H9 (cell line): ENCODE data around the gene TRPV4. TPM values are rescaled to one million over a fixed set of nuclear protein-coding genes. Genes with fewer than 3 reads are reported as not detected.

Source experiments
- DNase-seq: peaks from one replicate; pipeline ENCODE4 v3.0.0-alpha.2; 2017
- H2AFZ ChIP-seq: one replicate; pipeline ENCODE4 v1.6.1; 2013; ENCODE audit warnings: mild to moderate bottlenecking, low read length, control low read depth, moderate library complexity
- H2AK5ac ChIP-seq: 2 replicates; pipeline ENCODE4 v1.6.1; 2013; ENCODE audit warnings: low read length, control low read depth, mixed read lengths; ENCODE audit not compliant: insufficient read length
- H2BK120ac ChIP-seq: one replicate; pipeline ENCODE4 v1.6.1; 2013; ENCODE audit warnings: low read depth, mild to moderate bottlenecking, low read length, control low read depth, inconsistent platforms; ENCODE audit not compliant: poor library complexity, severe bottlenecking
- H2BK12ac ChIP-seq: 2 replicates; pipeline ENCODE4 v1.6.1; 2013; ENCODE audit warnings: low read length, control low read depth, mixed read lengths, low read depth; ENCODE audit not compliant: insufficient read length
- H2BK15ac ChIP-seq: 2 replicates; pipeline ENCODE4 v1.6.1; 2013; ENCODE audit warnings: low read depth, low read length, control low read depth
- H2BK20ac ChIP-seq: one replicate; pipeline ENCODE4 v1.6.1; 2013; ENCODE audit warnings: low read depth, mild to moderate bottlenecking, low read length, control low read depth, inconsistent platforms; ENCODE audit not compliant: poor library complexity, severe bottlenecking
- H2BK5ac ChIP-seq: 2 replicates; pipeline ENCODE4 v1.6.1; 2013; ENCODE audit warnings: low read length, control low read depth, mixed read lengths; ENCODE audit not compliant: insufficient read length
- H3K14ac ChIP-seq: 2 replicates; pipeline ENCODE4 v1.6.1; 2013; ENCODE audit warnings: low read length, control low read depth; ENCODE audit not compliant: insufficient read depth
- H3K18ac ChIP-seq: 2 replicates; pipeline ENCODE4 v1.6.1; 2013; ENCODE audit warnings: low read depth, mild to moderate bottlenecking, mixed read lengths, low read length, control low read depth; ENCODE audit not compliant: insufficient read length
- H3K23ac ChIP-seq: 2 replicates; pipeline ENCODE4 v1.6.1; 2013; ENCODE audit warnings: low read length, control low read depth, mixed read lengths, low read depth; ENCODE audit not compliant: insufficient read length
- H3K23me2 ChIP-seq: 2 replicates; pipeline ENCODE4 v1.6.1; 2013; ENCODE audit warnings: low read depth, mild to moderate bottlenecking, mixed read lengths, low read length, control low read depth; ENCODE audit not compliant: insufficient read length, poor library complexity, severe bottlenecking
- H3K27ac ChIP-seq: 2 replicates; pipeline ENCODE4 v1.5.1; 2013; ENCODE audit warnings: low read length, control low read depth, mixed read lengths, low read depth; ENCODE audit not compliant: insufficient read length
- H3K27me3 ChIP-seq: 2 replicates; pipeline ENCODE4 v1.6.1; 2013; ENCODE audit warnings: low read length, control low read depth, inconsistent platforms; ENCODE audit not compliant: insufficient read depth
- H3K4ac ChIP-seq: 2 replicates; pipeline ENCODE4 v1.6.1; 2013; ENCODE audit warnings: low read depth, mild to moderate bottlenecking, control low read depth, inconsistent platforms, low read length, moderate library complexity
- H3K4me1 ChIP-seq: 2 replicates; pipeline ENCODE4 v1.6.1; 2013; ENCODE audit warnings: low read length, control low read depth, inconsistent platforms; ENCODE audit not compliant: insufficient read depth
- H3K4me2 ChIP-seq: 2 replicates; pipeline ENCODE4 v1.6.1; 2013; ENCODE audit warnings: low read length, control low read depth, mixed read lengths; ENCODE audit not compliant: insufficient read length, insufficient read depth
- H3K56ac ChIP-seq: 2 replicates; pipeline ENCODE4 v1.6.1; 2013; ENCODE audit warnings: low read depth, mild to moderate bottlenecking, mixed read lengths, low read length, control low read depth; ENCODE audit not compliant: insufficient read length
- H3K79me1 ChIP-seq: 2 replicates; pipeline ENCODE4 v1.6.1; 2013; ENCODE audit warnings: low read depth, mild to moderate bottlenecking, moderate library complexity, low read length, control low read depth, inconsistent platforms; ENCODE audit not compliant: insufficient read depth, poor library complexity, severe bottlenecking
- H3K79me2 ChIP-seq: 2 replicates; pipeline ENCODE4 v1.6.1; 2013; ENCODE audit warnings: low read length, control low read depth, inconsistent platforms; ENCODE audit not compliant: insufficient read depth
- H3K9ac ChIP-seq: 2 replicates; pipeline ENCODE4 v1.6.1; 2013; ENCODE audit warnings: low read length, control low read depth, mixed read lengths; ENCODE audit not compliant: insufficient read length; ENCODE audit errors: extremely low read depth
- H3K9me3 ChIP-seq: one replicate; pipeline ENCODE4 v1.6.1; 2013; ENCODE audit warnings: low read depth, low read length, inconsistent platforms; ENCODE audit not compliant: control insufficient read depth
- H3T11ph ChIP-seq: one replicate; pipeline ENCODE4 v1.6.1; 2013; ENCODE audit warnings: mild to moderate bottlenecking, low read length, control low read depth, inconsistent platforms
- H4K20me1 ChIP-seq: one replicate; pipeline ENCODE4 v1.6.1; 2013; ENCODE audit not compliant: control insufficient read depth, insufficient read length, insufficient read depth
- H4K5ac ChIP-seq: 2 replicates; pipeline ENCODE4 v1.6.1; 2013; ENCODE audit warnings: low read depth, mild to moderate bottlenecking, mixed read lengths, low read length, control low read depth; ENCODE audit not compliant: insufficient read length
- H4K8ac ChIP-seq: replicated peaks from 2 replicates; pipeline ENCODE4 v1.6.1; 2013; ENCODE audit warnings: low read length, control low read depth, mixed read lengths, low read depth; ENCODE audit not compliant: insufficient read length
- H4K91ac ChIP-seq: 2 replicates; pipeline ENCODE4 v1.6.1; 2013; ENCODE audit warnings: low read depth, mild to moderate bottlenecking, moderate library complexity, mixed read lengths, low read length, control low read depth; ENCODE audit not compliant: insufficient read length
- H3K27ac Mint-ChIP-seq, 3 experiments: 2 replicates in 2 of 3; 3 replicates in 1 of 3; pipeline ENCODE4 v1.8.0; 2020 to 2021; ENCODE audit warnings: mixed read lengths in 3 of 3, mild to moderate bottlenecking in 1 of 3, moderate library complexity in 1 of 3
- H3K27me3 Mint-ChIP-seq: 2 replicates; pipeline ENCODE4 v1.8.0; 2021; ENCODE audit warnings: low read depth, mild to moderate bottlenecking, moderate library complexity, mixed read lengths
- H3K36me3 Mint-ChIP-seq, 3 experiments: 2 replicates in 2 of 3; 3 replicates in 1 of 3; pipeline ENCODE4 v1.8.0; 2020 to 2021; ENCODE audit warnings: low read depth in 3 of 3, mixed read lengths in 3 of 3; ENCODE audit not compliant: insufficient read depth in 1 of 3
- H3K4me1 Mint-ChIP-seq, 2 experiments: 2 replicates each; pipeline ENCODE4 v1.8.0; 2020; ENCODE audit warnings: mixed read lengths in 2 of 2
- H3K4me3 Mint-ChIP-seq, 2 experiments: 2 replicates in 1 of 2; 3 replicates in 1 of 2; pipeline ENCODE4 v1.8.0; 2020 to 2021; ENCODE audit warnings: mild to moderate bottlenecking in 2 of 2, mixed read lengths in 2 of 2, moderate library complexity in 1 of 2
- H3K9me3 Mint-ChIP-seq, 2 experiments: 2 replicates in 1 of 2; 3 replicates in 1 of 2; pipeline ENCODE4 v1.8.0; 2020; ENCODE audit warnings: mild to moderate bottlenecking in 2 of 2, mixed read lengths in 2 of 2, moderate library complexity in 1 of 2
- WGBS: extraction: QIAGEN DNeasy Blood & Tissue Kit; methylation state at CpG from one replicate; pipeline ENCODE4 v1.1.7; 2013; ENCODE audit warnings: missing lambda C conversion rate, low lambda C conversion rate, mixed read lengths; ENCODE audit not compliant: insufficient read length; ENCODE audit errors: extremely low coverage; 5-methylcytosine and 5-hydroxymethylcytosine counted together
- total RNA-seq: library from RNA; stranded (reverse); gene quantifications from 2 replicates; pipeline ENCODE4 v1.2.1, GENCODE V29; 2021
- TF ChIP-seq, protein P1 (sequence below): fragments of 200-600 bp; sonication (generic); conservative IDR thresholded peaks from 3 replicates; pipeline ENCODE4 v1.8.0; 2021; ENCODE audit warnings: antibody characterized with exemption, mild to moderate bottlenecking

The TRPV4 gene
- total RNA-seq, 1 experiment from 2014 or later, result 4.9 TPM

DNA sequence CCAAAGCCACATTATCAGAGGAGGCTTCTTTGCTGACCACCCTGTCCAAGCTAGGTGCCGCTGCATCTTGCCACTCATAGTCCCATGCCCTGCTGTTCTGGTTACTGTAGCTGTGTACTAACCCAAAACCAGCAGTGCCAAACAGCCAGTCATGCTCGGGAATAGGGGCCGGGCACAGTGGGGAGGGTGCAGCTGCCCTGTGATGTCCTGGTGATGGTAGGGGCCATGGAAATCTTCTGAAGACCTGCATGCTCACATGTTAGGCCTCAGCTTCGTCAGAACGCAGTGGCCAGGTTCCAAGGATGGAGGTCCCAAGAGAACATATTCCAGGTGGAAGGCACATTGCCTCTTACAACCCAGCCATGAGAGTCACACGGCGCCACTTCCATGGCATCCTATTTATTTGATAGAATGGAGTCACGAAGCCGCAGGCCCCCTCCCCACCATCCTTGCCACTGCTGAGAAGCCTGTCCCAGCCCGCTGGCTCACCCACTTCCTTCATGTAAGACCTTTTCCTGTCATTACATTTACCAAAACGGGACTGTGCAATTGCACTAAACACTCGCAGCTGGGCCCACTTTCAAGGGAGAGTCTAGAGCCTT lies 71.0 kb downstream of the TRPV4 start:
- no CpG with 5 or more reads among the region's 12 CpGs for WGBS
- H4K91ac ChIP-seq, result no peak overlapping the region
- no peaks in the 10 kb centered on the region; a peak in 1 of 5 replicates for H3K9me3 Mint-ChIP-seq
- TF ChIP-seq, protein P1, sequence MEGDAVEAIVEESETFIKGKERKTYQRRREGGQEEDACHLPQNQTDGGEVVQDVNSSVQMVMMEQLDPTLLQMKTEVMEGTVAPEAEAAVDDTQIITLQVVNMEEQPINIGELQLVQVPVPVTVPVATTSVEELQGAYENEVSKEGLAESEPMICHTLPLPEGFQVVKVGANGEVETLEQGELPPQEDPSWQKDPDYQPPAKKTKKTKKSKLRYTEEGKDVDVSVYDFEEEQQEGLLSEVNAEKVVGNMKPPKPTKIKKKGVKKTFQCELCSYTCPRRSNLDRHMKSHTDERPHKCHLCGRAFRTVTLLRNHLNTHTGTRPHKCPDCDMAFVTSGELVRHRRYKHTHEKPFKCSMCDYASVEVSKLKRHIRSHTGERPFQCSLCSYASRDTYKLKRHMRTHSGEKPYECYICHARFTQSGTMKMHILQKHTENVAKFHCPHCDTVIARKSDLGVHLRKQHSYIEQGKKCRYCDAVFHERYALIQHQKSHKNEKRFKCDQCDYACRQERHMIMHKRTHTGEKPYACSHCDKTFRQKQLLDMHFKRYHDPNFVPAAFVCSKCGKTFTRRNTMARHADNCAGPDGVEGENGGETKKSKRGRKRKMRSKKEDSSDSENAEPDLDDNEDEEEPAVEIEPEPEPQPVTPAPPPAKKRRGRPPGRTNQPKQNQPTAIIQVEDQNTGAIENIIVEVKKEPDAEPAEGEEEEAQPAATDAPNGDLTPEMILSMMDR, result no peak
- no peak overlapping the region for H2BK15ac ChIP-seq
- no peaks in the 10 kb centered on the region; a peak in 1 of 7 replicates for H3K36me3 Mint-ChIP-seq
- H3K9ac ChIP-seq, result no peak overlapping the region
- H3K27ac Mint-ChIP-seq, result peak overlapping the region in 2 of 3 experiments; percentile 77 to 92; a peak in 4 of 7 replicates
- no peak overlapping the region for H2AK5ac ChIP-seq
- H2BK12ac ChIP-seq, result no peak overlapping the region
- H2BK20ac ChIP-seq, result no peak overlapping the region
- H3K4me3 Mint-ChIP-seq, result no peak overlapping the region
- no peak overlapping the region for H3K14ac ChIP-seq
- no peaks in the 10 kb centered on the region for H3K9me3 ChIP-seq
- H3K4me1 Mint-ChIP-seq, result peaks cover 17 to 28% of the 10 kb centered on the region in 2 experiments
- H3K79me1 ChIP-seq, result no peaks in the 10 kb centered on the region
- H3K56ac ChIP-seq, result no peak overlapping the region
- H4K8ac ChIP-seq, result no peak overlapping the region
- H3K27me3 ChIP-seq, result no peaks in the 10 kb centered on the region
- no peak overlapping the region for H2BK120ac ChIP-seq
- no peaks in the 10 kb centered on the region for H4K20me1 ChIP-seq
- H3K4ac ChIP-seq, result no peak overlapping the region
- no peak overlapping the region for H3T11ph ChIP-seq
- no peaks in the 10 kb centered on the region; the same call in 1 of the 2 replicates for H3K27me3 Mint-ChIP-seq
- H3K23me2 ChIP-seq, result no peaks in the 10 kb centered on the region
- no peak overlapping the region for H3K18ac ChIP-seq
- H3K4me2 ChIP-seq, result no peak overlapping the region
- H3K79me2 ChIP-seq, result no peaks in the 10 kb centered on the region
- no peaks in the 10 kb centered on the region for H3K4me1 ChIP-seq
- no peak overlapping the region for H3K23ac ChIP-seq
- no peak overlapping the region for H4K5ac ChIP-seq
- no peak overlapping the region for H3K27ac ChIP-seq
- H2BK5ac ChIP-seq, result no peak overlapping the region
- H2AFZ ChIP-seq, result no peak overlapping the region
- DNase-seq, result peak; percentile 23
